D341Med (cell line): Measurements from ENCODE around the gene DLL4.

Experiments
- DNase-seq: peaks from one replicate; pipeline ENCODE4 v3.0.0; 2012; ENCODE audit warnings: low spot score

Gene DLL4

GRCh38 chr15:40928821-40929659 lies at the start of gene DLL4:
Gene DLL4 (plus strand): TSS chr15:40929340. CDS start chr15:40929669, 329 bp downstream.
- DNase-seq, result peak; percentile 83

DNA sequence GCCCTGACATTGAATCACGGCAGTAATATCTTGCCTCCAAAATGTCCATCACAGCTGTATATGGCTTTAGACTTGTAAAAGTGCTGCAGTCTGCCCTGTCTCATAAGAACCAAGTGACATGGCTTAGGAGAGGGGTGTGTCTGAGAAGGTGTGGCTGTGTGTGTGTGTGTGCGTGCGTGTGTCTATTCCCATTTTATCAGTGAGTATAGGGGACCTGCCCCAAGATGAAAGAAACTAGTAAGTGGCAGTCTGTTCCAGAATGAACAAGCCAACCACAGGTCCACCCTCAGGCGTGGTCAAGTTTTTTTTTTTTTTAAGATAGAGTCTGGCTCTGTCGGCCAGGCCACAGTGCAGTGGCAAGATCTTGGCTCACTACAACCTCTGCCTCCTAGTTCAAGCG lies 49.5 kb upstream of the DLL4 start:
- DNase-seq, result no peak

DNA sequence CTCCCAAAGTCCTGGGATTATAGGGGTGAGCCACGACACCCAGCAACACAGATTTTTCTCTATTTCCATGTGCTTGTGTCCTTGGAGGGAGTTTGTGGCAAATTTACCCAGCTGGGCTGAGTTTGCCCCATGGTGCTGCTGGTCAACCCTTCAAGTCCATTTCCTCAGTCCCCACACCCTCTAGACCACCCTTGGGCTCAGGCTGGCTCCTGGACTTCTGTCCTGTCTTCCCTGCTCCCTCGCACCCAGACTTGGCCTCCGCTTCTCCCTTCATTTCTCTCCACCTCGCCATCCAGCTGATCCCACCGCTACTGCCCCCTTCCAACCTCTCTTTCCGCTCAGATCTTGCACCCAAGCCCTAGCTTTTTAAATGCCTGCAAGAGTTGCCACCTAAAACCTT lies 47.8 kb upstream of the DLL4 start:
- DNase-seq, result no peak

- DNase-seq, result no peak
Measured at GRCh38 chr15:40886586-40886985, 42.6 kb upstream of the DLL4 start.

DNA sequence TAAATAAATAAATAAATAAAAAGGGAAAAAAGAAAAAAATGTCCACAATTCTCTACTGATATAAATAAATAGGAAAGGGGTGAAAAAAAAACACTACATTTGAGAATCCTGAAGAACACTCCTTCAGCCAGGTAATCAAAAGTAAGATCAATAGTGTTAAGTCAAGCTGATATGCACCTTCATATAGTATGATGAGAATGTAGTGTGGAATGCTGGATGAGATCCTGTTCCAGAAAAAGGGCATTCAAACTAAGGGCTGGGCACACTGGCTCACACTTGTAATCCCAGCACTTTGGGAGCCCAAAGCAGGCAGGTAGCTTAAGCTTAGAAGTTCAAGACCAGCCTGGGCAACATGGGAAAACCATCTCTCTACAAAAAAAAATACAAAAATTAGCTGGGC lies 40.0 kb upstream of the DLL4 start:
- DNase-seq, result no peak

GRCh38 chr15:40891138-40891537 lies 38.0 kb upstream of the DLL4 start:
- DNase-seq, result no peak

GRCh38 chr15:40891810-40892446 lies 37.2 kb upstream of the DLL4 start:
- DNase-seq, result peak; percentile 51

- DNase-seq, result no peak
Measured at GRCh38 chr15:40892447-40893012, 36.6 kb upstream of the DLL4 start.

- DNase-seq, result no peak
Measured at GRCh38 chr15:40893019-40893670, 36.0 kb upstream of the DLL4 start.

DNA sequence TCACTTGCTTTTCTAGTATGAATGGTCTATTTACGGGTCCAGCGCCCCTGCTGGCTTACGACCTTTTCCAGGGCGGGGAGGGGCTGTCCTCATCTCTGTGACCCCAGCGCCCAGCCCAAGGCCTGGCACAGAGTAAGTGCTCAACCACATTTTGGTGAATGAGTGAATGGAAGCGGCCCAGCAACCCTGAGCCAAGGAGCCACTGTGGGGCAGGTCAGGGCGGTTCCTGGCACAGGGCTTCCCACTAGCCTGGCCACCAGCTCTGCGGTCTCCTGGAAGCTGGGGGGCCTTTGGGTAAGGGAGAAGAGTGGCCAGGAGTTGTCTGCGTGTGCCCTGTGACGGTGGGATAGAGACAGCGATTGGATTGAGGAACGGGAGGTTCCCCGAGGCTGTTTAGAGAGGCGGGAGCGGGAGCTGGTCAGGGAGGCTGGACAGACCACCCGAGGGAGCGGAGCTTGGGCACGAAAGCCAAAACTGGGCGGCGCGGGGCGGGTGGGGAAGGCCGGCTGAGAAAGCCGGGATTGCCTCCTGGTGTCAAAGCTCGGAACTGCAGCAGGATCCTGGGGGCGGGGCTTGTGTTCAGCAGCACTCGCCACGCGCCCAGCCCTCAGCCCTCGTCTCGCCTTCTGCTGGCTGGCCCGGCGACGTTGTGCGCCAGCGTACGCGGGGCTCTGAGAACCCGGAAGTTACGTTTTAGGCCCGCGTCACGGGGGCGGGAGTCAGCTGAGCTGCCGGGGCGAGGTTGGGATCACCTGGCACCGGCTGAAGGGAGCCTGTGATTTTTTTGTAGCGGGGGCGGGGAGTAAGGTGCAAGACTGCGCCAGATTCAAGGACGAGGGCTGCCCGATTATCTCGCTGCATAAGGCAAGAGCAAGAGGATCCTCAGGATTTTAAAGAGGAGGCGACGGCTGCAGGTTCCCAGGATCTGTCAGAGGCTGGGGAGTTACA lies 35.1 kb upstream of the DLL4 start, which contains the start of gene VPS18:
Gene VPS18, plus strand, starts transcription at position 718 of the 948 bp plus-strand sequence. CDS start 319 bp downstream, outside the sequence.
- DNase-seq, result peak; percentile 97

- DNase-seq, result peak; percentile 79
Measured at GRCh38 chr15:40894681-40895448, 34.3 kb upstream of the DLL4 start.

- no peak for DNase-seq
Measured at GRCh38 chr15:40899536-40900207, 29.5 kb upstream of the DLL4 start.

DNA sequence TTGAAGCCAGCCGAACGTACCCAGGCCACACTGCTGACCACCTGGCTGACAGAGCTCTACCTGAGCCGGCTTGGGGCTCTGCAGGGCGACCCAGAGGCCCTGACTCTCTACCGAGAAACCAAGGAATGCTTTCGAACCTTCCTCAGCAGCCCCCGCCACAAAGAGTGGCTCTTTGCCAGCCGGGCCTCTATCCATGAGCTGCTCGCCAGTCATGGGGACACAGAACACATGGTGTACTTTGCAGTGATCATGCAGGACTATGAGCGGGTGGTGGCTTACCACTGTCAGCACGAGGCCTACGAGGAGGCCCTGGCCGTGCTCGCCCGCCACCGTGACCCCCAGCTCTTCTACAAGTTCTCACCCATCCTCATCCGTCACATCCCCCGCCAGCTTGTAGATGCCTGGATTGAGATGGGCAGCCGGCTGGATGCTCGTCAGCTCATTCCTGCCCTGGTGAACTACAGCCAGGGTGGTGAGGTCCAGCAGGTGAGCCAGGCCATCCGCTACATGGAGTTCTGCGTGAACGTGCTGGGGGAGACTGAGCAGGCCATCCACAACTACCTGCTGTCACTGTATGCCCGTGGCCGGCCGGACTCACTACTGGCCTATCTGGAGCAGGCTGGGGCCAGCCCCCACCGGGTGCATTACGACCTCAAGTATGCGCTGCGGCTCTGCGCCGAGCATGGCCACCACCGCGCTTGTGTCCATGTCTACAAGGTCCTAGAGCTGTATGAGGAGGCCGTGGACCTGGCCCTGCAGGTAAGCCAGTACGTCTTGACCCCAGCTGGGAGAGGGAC lies 28.7 kb upstream of the DLL4 start:
- DNase-seq, result no peak

DNA sequence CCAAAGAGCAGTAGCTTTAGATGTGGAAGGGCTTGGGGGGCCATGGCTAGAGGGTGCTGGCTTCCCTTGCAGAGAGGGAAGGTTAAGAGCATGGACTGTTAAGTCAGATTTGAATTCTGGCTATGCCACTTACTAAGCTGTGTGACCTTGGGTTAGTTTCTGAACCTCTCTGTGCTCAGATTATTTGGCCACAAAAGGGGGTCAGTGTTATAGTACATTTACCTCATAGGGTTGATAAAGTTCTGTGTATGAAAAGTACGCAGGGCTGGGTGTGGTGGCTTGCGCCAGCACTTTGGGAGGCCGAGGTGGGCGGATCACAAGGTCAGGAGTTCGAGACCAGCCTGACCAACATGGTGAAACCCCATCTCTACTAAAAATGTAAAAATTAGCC lies 28.1 kb upstream of the DLL4 start:
- no peak for DNase-seq

DNA sequence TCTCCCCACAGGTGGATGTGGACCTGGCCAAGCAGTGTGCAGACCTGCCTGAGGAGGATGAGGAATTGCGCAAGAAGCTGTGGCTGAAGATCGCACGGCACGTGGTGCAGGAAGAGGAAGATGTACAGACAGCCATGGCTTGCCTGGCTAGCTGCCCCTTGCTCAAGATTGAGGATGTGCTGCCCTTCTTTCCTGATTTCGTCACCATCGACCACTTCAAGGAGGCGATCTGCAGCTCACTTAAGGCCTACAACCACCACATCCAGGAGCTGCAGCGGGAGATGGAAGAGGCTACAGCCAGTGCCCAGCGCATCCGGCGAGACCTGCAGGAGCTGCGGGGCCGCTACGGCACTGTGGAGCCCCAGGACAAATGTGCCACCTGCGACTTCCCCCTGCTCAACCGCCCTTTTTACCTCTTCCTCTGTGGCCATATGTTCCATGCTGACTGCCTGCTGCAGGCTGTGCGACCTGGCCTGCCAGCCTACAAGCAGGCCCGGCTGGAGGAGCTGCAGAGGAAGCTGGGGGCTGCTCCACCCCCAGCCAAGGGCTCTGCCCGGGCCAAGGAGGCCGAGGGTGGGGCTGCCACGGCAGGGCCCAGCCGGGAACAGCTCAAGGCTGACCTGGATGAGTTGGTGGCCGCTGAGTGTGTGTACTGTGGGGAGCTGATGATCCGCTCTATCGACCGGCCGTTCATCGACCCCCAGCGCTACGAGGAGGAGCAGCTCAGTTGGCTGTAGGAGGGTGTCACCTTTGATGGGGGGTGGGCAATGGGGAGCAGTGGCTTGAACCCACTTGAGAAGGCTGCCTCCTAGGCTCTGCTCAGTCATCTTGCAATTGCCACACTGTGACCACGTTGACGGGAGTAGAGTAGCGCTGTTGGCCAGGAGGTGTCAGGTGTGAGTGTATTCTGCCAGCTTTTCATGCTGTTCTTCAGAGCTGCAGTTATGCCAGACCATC lies 26.3 kb upstream of the DLL4 start:
- no peak for DNase-seq

- DNase-seq, result no peak
Measured at GRCh38 chr15:40904552-40905201, 24.5 kb upstream of the DLL4 start.
